HG02885 (cell line): ENCODE results near the gene PCAT6.
"Not testable (repeated sequence)": the region's sequence is repeated elsewhere in the genome, so short reads cannot be mapped to it uniquely, and the experiment has no call there.

Source experiments
- ATAC-seq: cut with Tn5 transposase; IDR thresholded peaks from one replicate; pipeline ENCODE4 v1.9.1; 2021; ENCODE audit warnings: mild to moderate bottlenecking; ENCODE audit not compliant: unreplicated experiment, poor library complexity

PCAT6 gene

GRCh38 chr1:202806845-202807450 lies 3.8 kb upstream of the PCAT6 start:
- no peak for ATAC-seq

DNA sequence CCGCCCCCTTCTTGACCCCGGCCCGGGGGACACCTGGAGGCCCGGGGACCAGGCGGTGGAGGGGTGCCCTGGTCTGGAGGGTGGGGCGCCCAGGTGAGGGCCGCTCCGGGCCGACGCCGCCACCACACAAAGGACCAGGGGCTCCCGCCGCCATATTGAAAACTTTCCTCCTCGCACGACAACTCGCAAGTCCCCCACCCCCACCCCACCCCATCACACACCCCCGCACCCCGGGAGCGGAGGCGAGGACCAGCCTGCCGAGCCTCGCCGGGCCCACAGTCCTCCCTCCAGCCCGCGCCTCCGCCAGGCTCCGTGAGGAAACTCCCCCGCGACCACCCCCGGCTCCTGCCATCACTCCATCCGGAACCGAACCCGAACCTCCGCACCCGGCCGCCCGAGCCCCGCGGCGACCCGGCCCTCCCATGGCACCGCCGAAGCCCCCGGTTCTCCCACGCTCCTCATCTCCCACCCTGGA lies 3.3 kb upstream of the PCAT6 start:
- ATAC-seq: no peak

DNA sequence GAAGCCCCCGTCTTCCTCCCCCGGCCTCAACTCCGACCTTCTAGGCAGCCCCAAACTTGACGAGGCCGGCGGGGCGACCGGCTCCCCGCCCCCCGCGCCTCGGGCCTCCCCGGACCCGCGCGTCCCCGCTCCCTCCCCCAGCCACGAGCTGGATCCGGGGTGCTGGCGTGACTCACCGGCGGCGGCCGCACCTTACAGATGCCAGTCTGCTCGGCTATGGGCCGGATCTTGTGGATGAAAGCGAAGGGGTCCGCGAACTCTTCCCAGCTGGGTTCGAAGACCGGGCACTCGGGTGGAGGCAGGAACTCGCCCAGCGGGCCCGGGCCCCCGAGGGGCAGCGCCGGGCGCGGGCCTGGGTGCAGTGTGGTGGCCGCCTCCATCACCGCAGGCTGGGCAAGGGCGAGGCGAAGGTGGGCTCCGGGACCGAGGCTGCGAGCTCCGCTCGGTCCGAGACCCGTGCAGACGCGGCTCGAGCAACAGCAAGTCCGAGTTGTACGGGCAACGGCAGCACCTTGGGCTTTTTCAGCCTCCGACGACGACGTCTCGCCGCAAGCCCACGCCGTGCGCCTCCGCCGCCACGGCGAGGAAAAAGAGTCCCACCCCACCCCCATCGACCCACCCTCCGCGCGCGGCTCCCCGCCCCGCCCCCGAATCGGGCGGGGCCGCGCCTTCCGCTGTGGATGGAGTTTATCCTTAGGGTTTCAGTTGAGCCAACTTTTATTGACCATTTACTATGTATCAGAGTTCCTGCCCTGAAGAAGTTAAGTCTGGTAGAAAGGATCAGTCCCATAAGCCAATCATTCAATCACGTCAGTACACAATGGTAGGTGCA lies 2.6 kb upstream of the PCAT6 start, which contains the start of gene KDM5B:
Gene KDM5B (minus strand): TSS at position 496 of the 832 bp plus-strand sequence. CDS start 116 bp downstream, at position 380.
- ATAC-seq: no peak

GRCh38 chr1:202809597-202810159 lies 1.1 kb upstream of the PCAT6 start:
- no peak for ATAC-seq

DNA sequence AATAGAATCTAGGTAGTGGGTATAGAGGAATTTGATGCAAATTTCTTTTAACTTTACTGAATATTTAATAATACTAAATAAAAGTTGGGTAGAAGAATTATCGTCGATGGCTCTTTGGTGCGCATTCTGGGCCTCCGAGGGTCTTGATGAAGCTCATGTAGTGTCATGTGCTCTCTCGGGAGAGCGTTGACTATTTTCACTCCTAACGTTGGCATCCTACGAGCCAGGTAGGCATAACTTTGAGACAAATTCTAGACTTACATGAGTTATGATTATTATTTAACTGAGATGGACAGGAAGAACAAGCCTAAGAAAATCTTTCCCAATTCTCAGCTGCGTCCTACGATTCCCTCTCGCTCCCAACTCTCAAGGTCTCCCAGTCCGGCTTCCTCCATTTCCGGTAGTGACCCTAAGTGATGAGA lies 550 bp upstream of the PCAT6 start:
- no peak for ATAC-seq

DNA sequence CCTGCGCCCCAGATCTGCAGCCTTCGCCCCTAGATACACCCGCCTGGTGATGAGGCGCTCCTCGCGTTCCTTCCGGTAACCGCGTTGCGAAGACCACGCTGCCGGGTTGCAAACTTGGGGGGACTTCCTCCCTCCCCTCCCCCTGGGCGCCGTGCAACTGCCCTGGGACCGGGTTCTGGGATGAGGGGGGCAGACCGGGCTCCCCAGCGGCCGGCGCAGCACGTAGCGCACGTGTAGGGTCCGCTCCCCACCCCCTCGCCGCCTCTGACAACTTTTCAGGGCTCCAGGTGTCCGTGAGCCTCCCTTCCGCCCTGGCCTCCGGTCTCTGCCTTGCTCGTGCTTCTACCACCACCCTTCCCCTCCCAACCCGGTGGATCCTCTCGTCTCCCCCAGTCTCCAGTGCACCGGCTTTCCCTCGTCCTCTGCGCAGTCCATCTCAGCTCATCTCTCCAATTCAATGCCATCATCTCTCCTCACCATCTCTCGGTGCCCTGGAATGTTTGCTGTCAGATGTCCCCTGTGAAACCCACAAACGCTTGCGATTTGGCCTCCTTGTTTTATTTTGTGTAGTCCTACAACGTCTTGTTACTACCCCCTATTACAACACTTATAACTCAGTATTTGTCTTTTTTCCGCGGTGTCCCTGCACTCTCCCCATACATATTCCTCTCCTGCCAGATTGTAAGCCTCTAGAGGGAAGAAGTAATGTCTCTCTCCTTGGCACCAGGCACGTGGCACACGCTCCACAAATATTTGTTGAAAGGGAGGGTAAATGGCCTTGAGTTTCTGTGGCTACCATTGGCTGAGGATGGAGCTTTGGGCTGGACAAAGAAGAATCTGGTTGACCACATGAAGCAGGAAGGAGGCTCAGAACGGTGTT lies 782 bp downstream of the PCAT6 start:
- peak; percentile 15 for ATAC-seq

- ATAC-seq: no peak
Observed at GRCh38 chr1:202812176-202813026, 1.6 kb downstream of the PCAT6 start.

- ATAC-seq: no peak
Observed at GRCh38 chr1:202815120-202815519, 4.4 kb downstream of the PCAT6 start.

DNA sequence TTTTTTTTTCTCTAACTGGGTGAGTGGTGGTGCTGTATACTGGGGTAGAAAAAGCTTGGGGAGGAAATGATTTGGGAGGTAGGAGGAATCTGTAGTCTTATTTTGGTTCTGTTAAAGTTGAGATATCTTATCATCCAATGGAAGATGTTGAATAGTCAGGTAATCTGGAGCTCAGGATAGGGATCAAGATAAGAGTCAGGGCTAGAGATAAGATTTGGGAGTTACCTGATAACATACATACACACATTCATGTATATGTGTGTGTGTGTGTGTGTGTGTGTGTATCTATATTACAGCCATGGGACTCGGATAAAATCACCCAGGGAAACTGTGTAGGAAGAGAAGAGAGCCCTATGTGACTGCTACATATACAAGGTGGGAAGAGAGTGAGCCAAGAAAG lies 8.1 kb downstream of the PCAT6 start:
- ATAC-seq: no peak

- no peak for ATAC-seq
Observed at GRCh38 chr1:202821467-202821866, 10.7 kb downstream of the PCAT6 start.

GRCh38 chr1:202825748-202826147 lies 15.0 kb downstream of the PCAT6 start:
- ATAC-seq: no peak

DNA sequence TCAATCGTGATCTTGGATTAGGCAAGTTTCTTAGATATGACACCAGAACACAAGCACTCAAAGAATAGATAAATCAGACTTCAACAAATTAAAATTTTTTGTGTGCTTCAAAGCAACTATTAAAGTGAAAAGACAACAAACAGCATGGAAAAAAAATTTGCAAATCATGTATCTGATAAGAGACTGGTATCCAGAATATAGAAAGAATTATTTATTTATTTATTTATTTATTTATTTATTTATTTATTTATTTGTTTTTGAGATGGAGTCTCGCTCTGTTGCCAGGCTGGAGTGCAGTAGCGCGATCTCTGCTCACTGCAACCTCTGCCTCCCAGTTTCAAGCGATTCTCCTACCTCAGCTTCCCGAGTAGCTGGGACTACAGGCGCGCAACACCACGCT lies 18.5 kb downstream of the PCAT6 start:
- not testable (repeated sequence) for ATAC-seq

GRCh38 chr1:202831906-202832305 lies 21.2 kb downstream of the PCAT6 start:
- ATAC-seq: no peak

GRCh38 chr1:202834771-202835547 lies 24.2 kb downstream of the PCAT6 start:
- no peak for ATAC-seq

- ATAC-seq: no peak
Observed at GRCh38 chr1:202835548-202836072, 24.9 kb downstream of the PCAT6 start.

GRCh38 chr1:202836623-202837403 lies 26.1 kb downstream of the PCAT6 start:
- no peak for ATAC-seq

DNA sequence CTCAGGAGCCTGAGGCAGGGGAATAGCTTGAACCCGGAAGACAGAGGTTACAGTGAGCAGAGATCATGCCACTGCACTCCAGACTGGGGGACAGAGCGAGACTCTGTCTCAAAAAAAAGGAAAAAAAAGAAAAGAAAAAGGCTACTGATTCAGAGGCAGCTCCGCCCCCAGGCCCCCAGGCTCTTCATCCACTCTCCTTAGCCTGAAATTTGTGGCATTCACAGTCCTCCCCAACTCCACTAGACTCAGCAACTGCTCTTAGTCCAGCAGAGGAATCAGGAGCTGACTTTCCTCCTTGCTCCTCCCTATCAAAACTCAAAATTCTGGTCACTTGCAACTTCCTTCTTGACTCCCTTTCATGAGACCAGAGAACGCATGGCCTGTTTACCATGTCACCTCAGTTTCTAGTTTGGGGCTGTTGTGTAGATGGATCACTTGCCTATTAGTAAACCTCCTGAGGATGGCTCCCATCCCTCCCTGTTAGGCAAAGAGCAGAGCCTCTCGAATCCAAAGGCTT lies 27.1 kb downstream of the PCAT6 start:
- ATAC-seq: no peak
